Stimulated activated naive B cell treated with anti-CD40 and anti-IgM and Interleukin-4, amounts not matched to agents 10 μg/mL and 1 μg/mL and 100 μg/mL, for 72 hours (primary cell): ENCODE results near the gene JADE2.

Source experiments
- ATAC-seq, 2 donors: fragments of 150-1000 bp; cut with Tn5 transposase; replicated peaks; 2 replicates each; pipeline ENCODE4 v1.10.0; 2021; ENCODE audit warnings: moderate library complexity in 1 of 2
- DNase-seq: peaks from one replicate; pipeline ENCODE4 v3.0.0; 2021
- H3K27ac Mint-ChIP-seq: one replicate; pipeline ENCODE4 v1.8.0; 2022; ENCODE audit warnings: mild to moderate bottlenecking, mixed read lengths
- H3K27me3 Mint-ChIP-seq, 2 donors: one replicate each; pipeline ENCODE4 v1.8.0; 2022; ENCODE audit warnings: mixed read lengths in 2 of 2
- H3K36me3 Mint-ChIP-seq, 2 donors: one replicate each; pipeline ENCODE4 v1.8.0; 2022; ENCODE audit warnings: mixed read lengths in 2 of 2, mild to moderate bottlenecking in 1 of 2
- H3K4me1 Mint-ChIP-seq, 2 donors: one replicate each; pipeline ENCODE4 v1.8.0; 2022; ENCODE audit warnings: mixed read lengths in 2 of 2, mild to moderate bottlenecking in 1 of 2
- H3K4me3 Mint-ChIP-seq, 2 donors: one replicate each; pipeline ENCODE4 v1.8.0; 2022; ENCODE audit warnings: mild to moderate bottlenecking in 2 of 2, mixed read lengths in 2 of 2, moderate library complexity in 1 of 2
- H3K9me3 Mint-ChIP-seq, 2 donors: one replicate each; pipeline ENCODE4 v1.8.0; 2022; ENCODE audit warnings: mixed read lengths in 2 of 2, mild to moderate bottlenecking in 1 of 2

Gene JADE2

GRCh38 chr5:134559672-134560071 lies 34.2 kb downstream of the JADE2 start:
- Mint-ChIP-seq H3K4me1 (peaks cover 33 to 38% of the 10 kb centered on the region in 2 donors), H3K4me3 (no peak overlapping the region), H3K9me3 (peaks cover 0 to 4% of the 10 kb centered on the region in 2 donors), H3K36me3 (peaks cover 47 to 67% of the 10 kb centered on the region in 2 donors), H3K27me3 (no peaks in the 10 kb centered on the region), H3K27ac (peak overlapping the region; percentile 31)
- DNase-seq (no peak), ATAC-seq (no peak)

- Mint-ChIP-seq H3K4me3 (no peak overlapping the region), H3K4me1 (peaks cover 22 to 28% of the 10 kb centered on the region in 2 donors), H3K27ac (peak overlapping the region; percentile 37), H3K9me3 (peaks cover 0 to 4% of the 10 kb centered on the region in 2 donors), H3K36me3 (peaks cover 41 to 60% of the 10 kb centered on the region in 2 donors), H3K27me3 (no peaks in the 10 kb centered on the region)
- DNase-seq (no peak), ATAC-seq (no peak)
These were observed 35.2 kb downstream of the JADE2 start for GRCh38 chr5:134560698-134561097.

GRCh38 chr5:134561871-134562296 lies 36.4 kb downstream of the JADE2 start:
- no peaks in the 10 kb centered on the region for H3K27me3 Mint-ChIP-seq
- no peak for ATAC-seq
- peaks cover 14 to 20% of the 10 kb centered on the region in 2 donors for H3K4me1 Mint-ChIP-seq
- no peak for DNase-seq
- H3K27ac Mint-ChIP-seq, result peak overlapping the region; percentile 70
- peaks cover 0 to 2% of the 10 kb centered on the region in 2 donors for H3K9me3 Mint-ChIP-seq
- no peak overlapping the region for H3K4me3 Mint-ChIP-seq
- peaks cover 40 to 60% of the 10 kb centered on the region in 2 donors for H3K36me3 Mint-ChIP-seq

DNA sequence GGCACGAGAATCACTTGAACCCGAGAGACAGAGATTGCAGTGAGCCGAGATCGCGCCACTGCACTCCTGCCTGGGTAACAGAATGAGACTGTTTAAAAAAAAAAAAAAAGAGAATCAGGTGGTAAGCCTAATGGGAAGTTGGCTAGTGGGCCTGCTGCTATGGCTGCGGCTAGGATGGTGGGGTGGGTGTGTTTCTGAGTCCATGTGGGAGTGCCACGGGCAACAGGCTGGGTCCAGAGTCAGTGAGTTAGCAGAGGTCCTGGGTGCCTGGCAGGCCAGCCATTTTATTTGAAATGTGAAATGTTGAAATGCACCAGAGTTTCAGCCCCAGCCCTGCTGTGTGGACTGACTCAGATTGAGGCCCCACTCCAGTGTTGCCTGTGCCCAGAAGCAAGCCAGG lies 37.8 kb downstream of the JADE2 start:
- no peak for ATAC-seq
- Mint-ChIP-seq H3K4me1 (peaks cover 19 to 28% of the 10 kb centered on the region in 2 donors), H3K27me3 (no peaks in the 10 kb centered on the region), H3K36me3 (peaks cover 48 to 66% of the 10 kb centered on the region in 2 donors), H3K9me3 (no peaks in the 10 kb centered on the region), H3K4me3 (no peak overlapping the region), H3K27ac (peak overlapping the region; percentile 70)
- DNase-seq, result no peak

DNA sequence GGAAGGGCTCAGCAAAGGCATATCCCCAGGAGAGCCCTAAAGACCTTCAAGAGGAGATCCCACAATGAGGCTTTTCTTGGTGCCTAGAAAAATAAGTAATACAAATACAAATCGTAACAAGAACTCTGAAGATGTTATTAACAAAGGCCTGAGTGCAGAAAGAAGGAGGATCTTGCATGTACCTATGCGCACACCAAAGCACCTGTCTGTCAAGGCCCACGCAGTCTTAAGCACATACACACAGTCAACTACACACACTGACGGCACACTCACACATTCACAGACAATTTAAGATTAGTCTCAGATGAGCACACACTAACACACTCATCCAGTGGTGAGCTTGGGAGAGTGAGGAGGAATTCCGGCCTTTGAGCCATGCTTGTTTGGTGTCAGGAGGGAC lies 38.5 kb downstream of the JADE2 start:
- Mint-ChIP-seq H3K27ac (peak overlapping the region; percentile 31), H3K4me3 (no peak overlapping the region), H3K36me3 (peaks cover 48 to 71% of the 10 kb centered on the region in 2 donors), H3K4me1 (peaks cover 19 to 31% of the 10 kb centered on the region in 2 donors), H3K9me3 (no peaks in the 10 kb centered on the region), H3K27me3 (no peaks in the 10 kb centered on the region)
- ATAC-seq (no peak), DNase-seq (no peak)

- ATAC-seq, result no peak
- Mint-ChIP-seq H3K27me3 (no peaks in the 10 kb centered on the region), H3K4me3 (no peak overlapping the region), H3K4me1 (peaks cover 19 to 35% of the 10 kb centered on the region in 2 donors), H3K9me3 (no peaks in the 10 kb centered on the region), H3K36me3 (peaks cover 48 to 73% of the 10 kb centered on the region in 2 donors), H3K27ac (peak overlapping the region; percentile 62)
- DNase-seq, result no peak
These were observed 38.9 kb downstream of the JADE2 start for GRCh38 chr5:134564396-134564795.

DNA sequence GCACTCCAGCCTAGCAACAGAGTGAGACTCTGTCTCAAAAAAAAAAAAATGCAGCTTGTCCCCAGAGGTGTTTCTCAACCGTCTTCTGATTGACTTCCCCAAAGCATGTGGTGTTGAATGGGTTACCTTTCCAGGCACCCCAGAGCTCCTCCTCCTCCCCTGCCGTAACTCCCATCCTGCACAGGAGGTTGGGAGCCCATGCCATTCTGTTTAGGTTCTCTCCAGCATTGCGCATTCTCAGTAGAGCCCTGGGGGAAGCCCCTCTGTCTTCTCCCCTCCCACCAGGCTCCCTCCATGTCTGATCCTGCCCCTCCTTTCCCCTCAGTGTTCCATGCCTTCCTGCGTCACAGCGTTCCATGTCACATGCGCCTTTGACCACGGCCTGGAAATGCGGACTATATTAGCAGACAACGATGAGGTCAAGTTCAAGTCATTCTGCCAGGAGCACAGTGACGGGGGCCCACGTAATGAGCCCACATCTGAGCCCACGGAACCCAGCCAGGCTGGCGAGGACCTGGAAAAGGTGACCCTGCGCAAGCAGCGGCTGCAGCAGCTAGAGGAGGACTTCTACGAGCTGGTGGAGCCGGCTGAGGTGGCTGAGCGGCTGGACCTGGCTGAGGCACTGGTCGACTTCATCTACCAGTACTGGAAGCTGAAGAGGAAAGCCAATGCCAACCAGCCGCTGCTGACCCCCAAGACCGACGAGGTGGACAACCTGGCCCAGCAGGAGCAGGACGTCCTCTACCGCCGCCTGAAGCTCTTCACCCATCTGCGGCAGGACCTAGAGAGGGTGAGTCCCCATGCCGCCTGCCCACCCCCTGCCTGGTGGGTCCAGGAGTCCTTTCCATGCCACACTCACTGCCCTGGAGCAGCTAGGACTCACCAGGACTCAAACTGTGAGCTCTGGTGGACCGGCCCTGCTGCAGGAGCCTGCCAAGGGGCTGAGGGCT lies 40.6 kb downstream of the JADE2 start:
- ATAC-seq (no peak), DNase-seq (no peak)
- no peaks in the 10 kb centered on the region for H3K9me3 Mint-ChIP-seq
- H3K4me1 Mint-ChIP-seq, result peaks cover 21 to 41% of the 10 kb centered on the region in 2 donors
- H3K27me3 Mint-ChIP-seq, result no peaks in the 10 kb centered on the region
- H3K27ac Mint-ChIP-seq, result peak overlapping the region; percentile 85
- H3K36me3 Mint-ChIP-seq, result peaks cover 51 to 73% of the 10 kb centered on the region in 2 donors
- H3K4me3 Mint-ChIP-seq, result no peak overlapping the region

GRCh38 chr5:134566741-134567221 lies 41.3 kb downstream of the JADE2 start:
- no peak overlapping the region for H3K4me3 Mint-ChIP-seq
- H3K27ac Mint-ChIP-seq, result peak overlapping the region; percentile 85
- no peaks in the 10 kb centered on the region for H3K27me3 Mint-ChIP-seq
- H3K9me3 Mint-ChIP-seq, result no peaks in the 10 kb centered on the region
- peaks cover 47 to 70% of the 10 kb centered on the region in 2 donors for H3K36me3 Mint-ChIP-seq
- ATAC-seq, result no peak
- DNase-seq, result no peak
- peaks cover 22 to 45% of the 10 kb centered on the region in 2 donors for H3K4me1 Mint-ChIP-seq

- DNase-seq, result no peak
- Mint-ChIP-seq H3K27ac (peak overlapping the region; percentile 85), H3K27me3 (no peaks in the 10 kb centered on the region), H3K9me3 (no peaks in the 10 kb centered on the region), H3K36me3 (peaks cover 49 to 70% of the 10 kb centered on the region in 2 donors), H3K4me3 (no peak overlapping the region), H3K4me1 (peaks cover 22 to 51% of the 10 kb centered on the region in 2 donors)
- ATAC-seq, result no peak
These were observed 42.3 kb downstream of the JADE2 start for GRCh38 chr5:134567641-134568336.

- ATAC-seq (no peak), DNase-seq (no peak)
- peaks cover 48 to 70% of the 10 kb centered on the region in 2 donors for H3K36me3 Mint-ChIP-seq
- H3K9me3 Mint-ChIP-seq, result no peaks in the 10 kb centered on the region
- peaks cover 25 to 54% of the 10 kb centered on the region in 2 donors for H3K4me1 Mint-ChIP-seq
- no peak overlapping the region for H3K4me3 Mint-ChIP-seq
- no peak overlapping the region for H3K27ac Mint-ChIP-seq
- H3K27me3 Mint-ChIP-seq, result no peaks in the 10 kb centered on the region
These were observed 42.8 kb downstream of the JADE2 start for GRCh38 chr5:134568337-134568700.

GRCh38 chr5:134568761-134569695 lies 43.6 kb downstream of the JADE2 start:
- H3K4me3 Mint-ChIP-seq, result no peak overlapping the region
- ATAC-seq (no peak), DNase-seq (no peak)
- peaks cover 48 to 64% of the 10 kb centered on the region in 2 donors for H3K36me3 Mint-ChIP-seq
- peaks cover 25 to 54% of the 10 kb centered on the region in 2 donors for H3K4me1 Mint-ChIP-seq
- peak overlapping the region; percentile 51 for H3K27ac Mint-ChIP-seq
- H3K27me3 Mint-ChIP-seq, result no peaks in the 10 kb centered on the region
- H3K9me3 Mint-ChIP-seq, result no peaks in the 10 kb centered on the region

DNA sequence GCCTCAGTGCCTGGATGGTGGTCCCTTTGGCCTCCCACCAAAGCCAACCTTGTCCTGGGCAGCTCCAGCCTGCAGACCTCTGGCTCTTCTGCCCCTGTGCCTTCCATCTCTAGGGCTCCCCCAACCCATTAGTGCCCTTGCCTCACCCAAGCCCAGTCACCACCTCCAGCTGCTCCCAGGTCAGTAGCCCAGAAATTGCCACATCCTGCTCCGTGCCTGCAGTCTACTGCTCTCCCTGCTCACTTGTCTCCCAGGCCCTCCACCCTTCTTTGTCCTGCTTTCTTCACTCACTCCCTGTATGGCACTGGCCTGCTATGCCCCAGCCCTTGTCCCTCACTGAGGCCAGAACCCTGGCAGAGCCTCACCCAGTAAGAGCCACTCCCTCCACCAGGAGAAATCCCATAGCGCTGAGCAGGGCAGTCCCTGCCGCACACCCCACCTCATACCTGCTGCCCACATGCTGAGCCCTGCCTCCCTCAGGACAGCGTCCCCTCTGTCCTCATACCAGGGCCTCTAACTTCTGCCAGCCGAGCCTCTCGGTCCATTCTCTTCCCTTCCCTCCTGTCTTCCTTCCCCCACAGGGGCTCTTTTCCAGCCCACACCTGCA lies 44.4 kb downstream of the JADE2 start:
- Mint-ChIP-seq H3K36me3 (peaks cover 56 to 69% of the 10 kb centered on the region in 2 donors), H3K27me3 (no peaks in the 10 kb centered on the region), H3K4me1 (peaks cover 25 to 62% of the 10 kb centered on the region in 2 donors), H3K27ac (peak overlapping the region; percentile 49), H3K9me3 (no peaks in the 10 kb centered on the region), H3K4me3 (no peak overlapping the region)
- no peak for ATAC-seq
- no peak for DNase-seq

GRCh38 chr5:134570365-134570758 lies 44.9 kb downstream of the JADE2 start:
- peak overlapping the region; percentile 83 for H3K27ac Mint-ChIP-seq
- no peaks in the 10 kb centered on the region for H3K27me3 Mint-ChIP-seq
- no peak overlapping the region for H3K4me3 Mint-ChIP-seq
- ATAC-seq (no peak), DNase-seq (no peak)
- peaks cover 61 to 74% of the 10 kb centered on the region in 2 donors for H3K36me3 Mint-ChIP-seq
- H3K9me3 Mint-ChIP-seq, result no peaks in the 10 kb centered on the region
- H3K4me1 Mint-ChIP-seq, result peaks cover 25 to 64% of the 10 kb centered on the region in 2 donors
